CD4-positive, alpha-beta T cell treated with Interleukin-17A for 1 hour (primary cell): ENCODE measurements around the gene MPLKIP.
"Not testable (repeated sequence)": the region's sequence is repeated elsewhere in the genome, so short reads cannot be mapped to it uniquely, and the experiment has no call there.

Experiments used
- DNase-seq: peaks from one replicate; pipeline ENCODE4 v3.0.0-alpha.2; 2020

MPLKIP gene

DNA sequence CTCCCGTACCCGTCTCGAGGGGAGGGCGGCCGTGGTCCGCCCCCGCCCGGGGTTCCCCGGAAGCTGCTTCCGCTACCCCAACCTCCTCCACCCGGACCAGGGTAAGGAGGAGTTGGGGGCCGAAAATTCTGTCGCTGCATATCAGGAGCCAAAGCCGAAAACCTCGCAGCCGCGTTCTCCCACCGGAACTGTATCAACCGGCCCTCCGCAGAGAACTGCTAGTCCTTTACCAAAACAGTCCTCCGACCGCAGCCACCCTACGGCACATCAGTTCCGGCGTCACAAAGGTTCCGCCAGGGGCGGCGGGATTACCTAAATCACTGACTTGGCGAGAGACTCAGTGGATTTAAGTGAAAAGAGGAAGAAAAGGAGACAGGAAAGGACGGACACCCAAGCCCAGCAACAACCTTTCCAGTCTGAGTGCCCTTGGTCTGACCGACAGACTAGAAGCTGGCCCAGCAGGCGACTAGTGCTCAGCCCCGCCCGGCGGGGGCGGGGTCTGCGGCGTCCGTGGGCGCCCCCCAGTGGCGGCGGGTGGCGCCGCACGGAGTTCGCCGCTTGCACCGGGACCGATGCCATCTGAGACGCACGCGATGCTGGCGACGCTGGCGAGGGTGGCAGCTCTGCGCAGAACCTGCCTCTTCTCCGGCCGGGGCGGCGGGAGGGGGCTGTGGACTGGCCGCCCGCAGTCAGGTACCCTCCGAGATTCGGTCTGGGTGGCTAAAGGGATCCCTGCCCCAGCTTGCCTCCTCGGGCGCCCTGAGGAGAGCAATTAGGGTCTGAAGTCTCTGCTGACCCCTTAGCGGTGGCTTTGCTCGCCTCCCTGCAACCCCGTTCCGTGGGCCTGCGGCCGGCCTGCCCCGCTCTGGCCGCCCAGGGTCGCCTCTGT is at the start of gene MPLKIP, which contains the start of gene SUGCT:
Gene MPLKIP, minus strand, starts transcription at position 195 of the 889 bp plus-strand sequence. Its CDS starts 55 bp downstream, at position 140.
Gene SUGCT, plus strand, starts transcription at position 578 of the 889 bp plus-strand sequence.
- DNase-seq, result peak; percentile 92

DNA sequence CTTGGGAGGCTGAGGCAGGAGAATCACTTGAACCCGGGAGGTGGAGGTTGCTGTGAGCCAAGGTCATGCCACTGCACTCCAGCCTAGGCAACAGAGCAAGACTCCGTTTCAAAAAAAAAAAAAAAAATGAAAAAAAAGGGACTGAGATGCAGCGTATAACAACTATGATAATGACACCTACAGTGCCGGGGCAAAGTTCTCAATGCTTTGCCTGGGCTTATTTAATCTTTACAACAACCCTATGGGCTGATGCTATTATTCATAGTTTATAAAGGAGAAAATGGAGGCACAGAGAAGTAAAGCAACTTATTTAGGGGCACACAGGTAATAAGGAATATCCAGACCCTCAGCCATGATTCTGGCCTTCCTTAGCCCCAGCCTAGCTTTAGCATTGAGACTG is 48.0 kb upstream of the MPLKIP start:
- no peak for DNase-seq

DNA sequence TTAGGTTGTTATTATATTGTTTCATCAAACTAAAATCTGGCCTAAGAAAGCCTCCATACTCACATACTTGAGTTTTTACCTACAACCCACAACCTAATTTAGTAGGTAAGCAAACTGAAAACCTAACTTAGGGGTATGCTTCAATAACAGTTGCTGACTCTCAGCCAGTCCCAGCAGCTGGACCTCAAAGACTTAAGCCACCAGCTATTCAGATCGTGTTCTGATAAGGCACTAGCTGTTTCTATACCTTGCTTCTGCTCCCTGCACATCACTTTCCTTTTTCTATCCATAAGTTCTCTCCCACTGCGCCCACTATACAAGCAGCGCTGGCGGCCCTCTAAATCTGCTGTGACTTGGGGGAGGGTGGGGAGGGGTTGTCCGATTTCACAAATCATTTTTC is 42.6 kb upstream of the MPLKIP start:
- DNase-seq, result no peak

DNA sequence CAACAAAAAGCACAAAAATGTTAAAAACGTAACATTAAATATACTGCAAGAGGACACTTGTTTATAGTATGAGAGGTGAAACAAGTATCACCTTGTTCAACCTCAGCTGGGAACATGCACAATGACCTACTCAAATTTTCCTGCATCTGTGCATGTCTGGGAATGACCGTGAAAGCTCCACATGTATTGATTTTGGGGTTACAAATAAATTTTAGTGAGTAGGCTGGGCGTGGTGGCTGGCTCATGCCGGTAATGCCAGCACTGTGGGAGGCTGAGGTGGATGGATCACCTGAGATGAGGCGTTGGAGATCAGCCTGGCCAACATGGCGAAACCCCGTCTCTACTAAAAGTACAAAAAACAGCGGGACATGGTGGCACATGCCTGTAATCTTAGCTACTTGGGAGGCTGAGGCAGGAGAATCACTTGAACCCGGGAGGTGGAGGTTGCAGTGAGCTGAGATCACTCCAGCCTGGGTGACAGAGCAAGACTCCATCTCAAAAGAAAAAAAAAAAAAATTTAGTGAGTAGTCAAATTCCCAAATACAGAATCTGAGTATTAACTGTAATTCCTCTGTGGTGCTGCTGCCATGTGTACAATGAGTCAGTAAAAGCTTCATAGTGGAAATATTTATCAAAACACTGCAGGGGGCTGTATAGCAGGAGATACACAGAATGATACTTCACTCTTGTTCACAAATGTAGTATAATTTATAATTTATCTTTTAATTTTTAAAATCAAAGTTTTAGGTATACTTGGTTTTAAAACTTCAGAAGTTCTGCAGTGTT is 41.5 kb upstream of the MPLKIP start:
- DNase-seq, result no peak

DNA sequence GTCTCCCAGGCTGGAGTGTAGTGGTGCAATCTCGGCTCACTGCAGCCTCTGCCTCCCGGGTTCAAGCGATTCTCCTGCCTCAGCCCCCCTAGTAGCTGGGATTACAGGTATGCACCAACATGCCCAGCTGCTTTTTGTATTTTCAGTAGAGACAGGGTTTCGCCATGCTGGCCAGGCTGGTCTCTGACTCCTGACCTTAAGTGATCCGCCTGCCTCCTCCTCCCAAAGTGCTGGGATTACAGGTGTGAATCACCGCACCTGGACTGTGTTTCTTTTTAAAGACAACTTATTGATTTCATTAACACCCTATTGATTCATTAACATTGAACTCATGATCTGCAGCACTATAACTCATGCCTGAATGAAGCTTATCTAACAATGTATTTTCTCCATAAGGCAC is 40.8 kb upstream of the MPLKIP start:
- DNase-seq, result not testable (repeated sequence)

DNA sequence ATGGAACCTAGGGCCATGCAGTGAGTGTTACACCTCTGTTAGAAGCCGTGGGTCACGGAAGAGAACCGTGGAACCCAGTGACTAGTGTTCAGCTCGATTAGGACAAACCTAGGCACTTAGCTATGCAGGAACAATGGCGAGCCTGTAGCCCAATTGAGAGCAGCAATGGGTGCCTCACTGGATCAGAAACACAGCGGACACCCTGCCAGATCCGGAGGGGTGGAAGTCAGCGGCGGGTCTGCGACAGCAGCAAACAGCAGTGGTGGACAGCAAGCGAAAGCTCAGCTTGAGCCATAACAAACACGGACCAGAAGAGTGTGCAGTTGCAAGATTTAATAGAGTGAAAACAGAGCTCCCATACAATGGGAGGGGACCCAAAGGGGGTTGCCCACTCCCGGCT is 38.7 kb upstream of the MPLKIP start:
- DNase-seq, result not testable (repeated sequence)

DNA sequence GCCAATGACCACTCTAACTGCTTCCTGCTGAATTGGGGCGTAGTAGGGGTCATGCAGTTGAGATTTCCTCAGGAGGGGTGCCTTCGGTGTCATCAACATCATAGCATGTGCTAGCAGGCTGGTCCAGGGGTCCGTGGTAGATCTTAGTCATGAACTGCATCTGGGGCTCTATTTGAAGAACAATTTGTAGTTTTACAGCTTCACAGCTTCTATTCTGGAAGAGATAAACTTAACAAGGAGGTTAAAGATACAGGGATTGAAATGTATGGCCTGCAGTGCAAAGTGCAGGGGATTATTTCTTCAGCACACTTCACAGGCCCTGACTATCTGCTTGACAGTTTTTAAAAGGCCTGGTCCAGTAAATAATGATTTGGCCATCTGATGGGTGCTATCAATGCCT is 33.8 kb upstream of the MPLKIP start:
- DNase-seq, result not testable (repeated sequence)

DNA sequence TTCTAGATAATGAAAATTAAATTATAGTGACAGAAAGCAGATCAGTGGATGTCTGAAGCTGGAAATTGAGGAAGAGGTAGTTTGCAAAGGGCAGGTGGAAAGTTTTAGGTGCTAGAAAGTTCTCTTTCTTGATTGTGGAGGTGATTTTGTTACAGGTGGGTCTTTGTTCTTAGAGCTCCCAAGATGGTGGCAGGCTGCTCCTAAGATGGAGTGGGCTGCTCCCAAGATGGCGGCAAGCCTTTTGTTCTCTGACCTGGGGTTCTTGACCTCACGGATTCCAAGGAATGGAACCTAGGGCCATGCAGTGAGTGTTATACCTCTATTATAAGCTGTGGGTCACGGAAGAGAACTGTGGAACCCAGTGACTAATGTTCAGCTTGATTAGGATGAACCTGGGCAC is 32.9 kb upstream of the MPLKIP start:
- DNase-seq, result no peak

DNA sequence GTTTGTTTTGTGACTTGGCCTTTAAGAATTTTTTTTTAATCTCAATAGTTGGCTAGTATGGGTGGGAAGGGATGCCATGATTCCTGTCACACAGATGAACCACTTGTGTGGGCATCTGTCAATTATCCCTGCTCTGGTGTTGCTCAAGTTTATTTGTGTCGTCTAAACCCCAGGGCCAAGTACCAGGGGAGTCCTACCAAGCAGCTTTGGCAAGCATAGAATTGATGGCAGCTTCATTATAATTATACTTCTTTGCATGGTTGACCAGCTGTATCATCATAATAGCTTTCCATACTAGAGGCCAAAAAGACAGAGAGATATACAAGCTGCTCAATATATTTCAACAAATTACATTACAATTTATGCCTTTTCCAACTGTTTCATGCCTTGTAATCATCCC is 30.8 kb upstream of the MPLKIP start:
- no peak for DNase-seq

DNA sequence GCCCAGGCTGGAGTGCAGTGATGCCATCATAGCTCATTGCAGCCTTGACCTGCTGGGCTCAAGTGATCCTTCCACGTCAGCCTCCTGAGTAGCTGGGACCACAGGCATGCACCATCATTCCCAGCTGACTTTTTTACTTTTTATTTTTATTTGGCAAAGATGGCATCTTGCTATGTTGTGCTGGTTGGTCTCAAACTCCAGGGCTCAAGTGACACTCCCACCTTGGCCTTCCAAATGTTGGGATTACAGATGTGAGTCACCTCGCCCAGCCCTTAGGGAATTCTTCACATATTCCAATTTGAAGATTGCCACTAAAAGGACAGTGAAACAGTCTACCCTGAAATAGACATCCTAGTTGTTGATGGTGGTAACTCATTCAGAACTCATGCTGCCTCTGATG is 28.1 kb upstream of the MPLKIP start:
- DNase-seq, result no peak

DNA sequence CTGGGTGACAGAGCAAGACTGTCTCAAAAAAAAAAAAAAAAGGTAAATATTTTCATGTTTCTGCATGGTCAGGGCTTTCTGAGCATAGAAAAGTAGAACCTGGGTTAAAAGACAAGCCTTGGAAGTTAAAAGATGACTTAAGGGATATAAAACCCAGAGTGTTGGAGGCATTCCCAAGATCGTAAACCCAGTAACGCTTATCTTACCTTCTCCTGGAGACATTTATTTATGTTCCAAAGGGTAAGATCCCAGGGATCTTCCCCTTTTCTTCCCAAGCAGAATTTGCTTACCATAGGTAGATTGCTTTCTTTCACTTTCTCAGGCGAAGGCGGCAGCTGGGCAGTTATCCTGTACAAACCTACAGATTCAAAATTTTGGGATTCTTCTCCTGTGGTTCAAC is 22.6 kb upstream of the MPLKIP start:
- DNase-seq, result no peak

DNA sequence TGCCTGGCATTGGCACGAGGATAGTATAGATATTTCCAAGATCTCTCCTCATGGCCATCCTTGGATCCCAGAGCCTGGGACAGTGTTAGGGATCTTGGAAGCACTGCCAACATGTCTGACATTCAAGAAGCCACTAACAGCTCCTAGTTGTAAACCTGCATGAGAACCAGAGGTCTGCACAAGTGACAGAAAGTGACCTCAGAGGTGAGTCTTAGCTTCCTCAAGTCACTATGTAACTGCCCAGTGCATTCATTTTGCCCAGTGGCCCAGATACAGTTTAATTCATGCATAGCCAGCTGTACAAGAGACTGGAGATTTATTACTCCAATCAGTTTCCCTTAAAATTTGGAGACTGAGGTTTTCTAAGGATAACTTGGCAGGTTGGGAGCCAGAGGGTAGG is 17.1 kb upstream of the MPLKIP start:
- no peak for DNase-seq

DNA sequence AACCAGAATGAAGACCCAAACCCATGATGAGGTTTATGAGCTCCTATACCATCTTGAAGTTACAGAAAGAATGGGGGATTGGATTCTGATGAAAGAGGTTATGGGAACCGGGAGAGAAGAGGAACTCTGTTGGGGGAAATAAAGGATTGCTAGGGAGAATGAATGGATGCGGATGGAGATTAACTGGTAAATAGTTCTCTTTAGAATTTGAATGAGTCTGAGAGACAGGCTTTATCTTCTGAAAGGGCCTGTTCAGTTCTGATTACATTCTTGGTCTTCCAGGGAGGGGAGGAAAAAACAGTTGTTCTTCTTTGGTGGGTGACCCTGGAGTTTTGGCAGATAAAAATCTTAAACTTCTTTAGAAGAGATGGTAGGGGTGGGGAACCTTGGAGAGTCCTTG is 14.2 kb upstream of the MPLKIP start:
- DNase-seq, result no peak

DNA sequence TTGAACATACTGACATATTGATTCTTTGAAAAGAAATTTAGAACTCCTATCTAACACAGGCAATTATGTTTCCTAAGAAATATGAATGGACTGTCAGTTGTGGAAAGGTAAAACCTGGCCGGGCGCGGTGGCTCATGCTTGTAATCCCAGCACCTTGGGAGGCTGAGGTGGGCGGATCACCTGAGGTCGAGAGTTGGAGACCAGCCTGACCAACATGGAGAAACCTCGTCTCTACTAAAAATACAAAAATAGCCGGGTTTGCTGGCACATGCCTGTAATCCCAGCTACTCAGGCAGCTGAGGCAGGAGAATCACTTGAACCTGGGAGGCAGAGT is 13.8 kb upstream of the MPLKIP start:
- not testable (repeated sequence) for DNase-seq

DNA sequence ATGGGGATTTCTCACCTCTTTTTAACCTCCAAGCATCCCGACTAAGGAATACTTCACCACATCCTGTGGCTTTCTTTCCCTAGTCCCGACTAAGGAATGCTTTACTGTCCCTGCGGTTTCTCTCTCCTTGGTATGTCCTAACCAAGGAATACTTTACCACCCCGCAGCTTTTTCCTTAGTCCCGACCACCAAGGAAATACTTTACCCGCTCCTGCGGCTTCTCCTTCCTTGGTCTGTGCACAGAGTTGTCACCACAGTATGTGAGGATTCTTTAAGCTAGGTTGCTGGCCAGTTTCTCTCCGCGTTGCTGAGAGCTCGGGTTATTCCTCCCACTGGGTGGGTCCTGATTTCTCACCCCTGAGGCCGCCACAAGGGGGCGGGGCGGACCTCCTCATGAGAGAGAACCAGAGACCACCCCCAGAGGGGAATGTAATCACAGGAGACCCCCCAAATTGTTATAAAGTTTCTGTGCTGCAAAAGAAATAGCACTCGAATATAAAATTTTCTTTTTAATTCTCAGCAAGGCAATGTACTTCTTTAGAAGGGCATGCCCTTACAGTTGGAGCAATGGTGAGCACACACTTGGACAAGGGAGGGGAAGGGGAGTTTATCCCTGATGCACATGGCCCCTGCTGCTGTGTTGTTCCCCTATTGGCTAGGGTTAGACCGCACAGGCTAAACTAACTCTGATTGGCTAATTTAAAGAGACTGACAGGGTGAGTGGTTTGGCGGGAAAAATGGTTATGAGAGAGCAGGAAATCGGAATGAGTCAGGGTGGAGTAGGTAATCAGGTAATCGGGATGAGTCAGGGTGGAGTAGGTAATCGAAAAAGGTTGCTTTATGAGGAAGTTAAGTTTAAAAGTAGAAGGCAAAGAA is 13.2 kb upstream of the MPLKIP start:
- DNase-seq, result no peak

DNA sequence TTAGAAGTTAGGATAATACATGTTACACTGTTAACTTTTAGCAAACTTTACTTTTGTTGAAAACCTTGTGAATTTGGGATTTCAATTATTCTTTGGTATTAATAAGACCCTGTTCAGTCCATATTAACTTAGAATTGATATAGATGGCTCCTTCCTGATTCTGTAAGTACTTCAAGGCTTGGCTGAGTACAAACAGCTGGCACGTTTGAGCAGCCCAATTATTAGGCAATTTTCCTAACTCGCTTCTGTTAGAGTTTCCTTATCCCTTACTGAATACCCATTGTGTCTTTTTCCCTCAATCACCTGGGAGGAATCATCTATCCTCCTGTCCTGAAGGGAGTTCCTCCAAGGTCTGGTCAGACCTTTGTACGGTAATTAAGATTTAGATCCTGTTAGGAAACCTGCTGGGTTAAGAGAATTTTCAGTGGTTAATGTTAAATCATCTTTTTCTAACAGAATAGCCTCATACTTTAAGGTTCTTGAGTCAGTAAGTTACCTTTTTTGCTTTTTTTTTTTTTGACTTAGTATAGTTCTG is 11.2 kb upstream of the MPLKIP start:
- not testable (repeated sequence) for DNase-seq

DNA sequence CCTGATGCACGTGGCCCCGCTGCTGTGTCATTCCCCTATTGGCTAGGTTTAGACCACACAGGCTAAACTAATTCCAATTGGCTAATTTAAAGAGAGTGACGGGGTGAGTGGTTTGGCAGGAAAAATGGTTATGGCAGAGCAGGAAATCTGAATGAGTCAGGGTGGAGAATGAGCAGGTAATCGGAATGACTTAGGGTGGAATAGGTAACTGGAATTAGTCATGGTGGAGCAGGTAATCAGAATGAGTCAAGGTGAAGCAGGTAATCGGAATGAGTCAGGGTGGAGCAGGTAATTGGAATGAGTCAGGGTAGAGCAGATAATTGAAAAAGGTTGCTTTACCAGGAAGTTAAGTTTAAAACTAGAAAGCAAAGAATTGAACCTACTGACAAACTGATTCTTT is 7.5 kb upstream of the MPLKIP start:
- not testable (repeated sequence) for DNase-seq

DNA sequence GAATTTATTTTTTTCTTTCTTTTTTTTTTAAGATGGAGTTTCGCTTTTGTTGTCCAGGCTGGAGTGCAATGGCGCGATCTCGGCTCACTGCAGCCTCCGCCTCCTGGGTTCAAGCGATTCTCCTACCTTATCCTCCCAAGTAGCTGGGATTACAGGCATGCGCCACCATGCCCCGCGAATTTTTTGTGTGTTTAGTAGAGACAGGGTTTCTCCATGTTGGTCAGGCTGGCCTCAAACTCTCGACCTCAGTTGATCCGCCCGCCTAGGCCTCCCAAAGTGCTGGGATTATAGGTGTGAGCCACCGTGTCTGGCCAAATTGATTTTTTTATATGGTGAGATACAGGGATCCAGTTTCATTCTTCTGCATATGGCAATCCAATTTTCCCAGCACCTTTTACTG is 5.5 kb upstream of the MPLKIP start:
- DNase-seq, result not testable (repeated sequence)

DNA sequence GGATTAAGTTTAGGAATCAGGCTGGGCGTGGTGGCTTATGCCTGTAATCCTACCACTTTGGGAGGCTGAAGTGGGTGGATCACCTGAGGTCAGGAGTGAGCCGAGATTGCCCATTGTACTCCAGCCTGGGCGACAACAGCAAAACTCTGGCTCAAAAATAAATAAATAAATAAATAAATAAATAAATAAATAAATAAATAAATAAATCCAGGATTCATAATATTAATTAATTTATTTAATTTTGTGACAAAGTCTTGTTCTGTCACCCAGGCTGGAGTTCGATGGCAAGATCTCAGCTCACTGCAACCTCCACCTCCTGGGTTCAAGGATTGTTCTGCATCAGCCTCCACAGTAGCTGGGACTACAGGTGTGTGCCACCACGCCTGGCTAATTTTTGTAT is 4.6 kb upstream of the MPLKIP start:
- DNase-seq, result no peak

DNA sequence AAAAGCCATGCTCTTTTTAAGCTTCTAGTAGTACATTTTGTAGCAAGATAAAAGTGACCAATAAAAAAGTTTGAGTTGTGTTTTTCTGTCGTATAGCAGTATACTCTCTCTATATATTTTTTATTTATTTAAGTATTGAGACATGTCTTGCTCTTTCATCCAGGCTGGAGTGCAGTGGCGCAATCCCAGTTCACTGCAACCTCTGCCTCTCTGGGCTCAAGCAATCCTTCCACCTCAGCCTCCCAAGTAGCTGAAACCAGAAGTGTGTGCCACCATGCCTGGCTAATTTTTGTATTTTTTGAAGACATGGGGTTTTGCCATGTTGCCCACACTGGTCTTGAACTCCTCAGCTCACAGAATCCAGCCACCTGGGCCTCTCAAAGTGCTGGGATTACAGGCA is 3.1 kb upstream of the MPLKIP start:
- no peak for DNase-seq

DNA sequence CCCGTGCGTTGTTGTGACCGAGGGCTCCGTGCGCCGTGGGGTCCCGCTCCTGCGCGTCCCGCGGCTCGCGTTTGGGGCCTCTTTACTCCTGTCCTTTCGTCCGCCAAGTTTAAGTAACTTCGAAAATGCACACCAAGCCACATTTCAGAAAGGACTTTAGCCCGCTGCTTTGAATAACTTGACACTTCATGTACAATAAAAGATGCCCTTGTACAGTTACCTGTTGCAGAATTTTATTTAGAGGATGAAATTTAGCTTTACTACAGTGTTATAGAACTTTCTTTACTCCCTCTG is 842 bp upstream of the MPLKIP start:
- DNase-seq, result no peak

DNA sequence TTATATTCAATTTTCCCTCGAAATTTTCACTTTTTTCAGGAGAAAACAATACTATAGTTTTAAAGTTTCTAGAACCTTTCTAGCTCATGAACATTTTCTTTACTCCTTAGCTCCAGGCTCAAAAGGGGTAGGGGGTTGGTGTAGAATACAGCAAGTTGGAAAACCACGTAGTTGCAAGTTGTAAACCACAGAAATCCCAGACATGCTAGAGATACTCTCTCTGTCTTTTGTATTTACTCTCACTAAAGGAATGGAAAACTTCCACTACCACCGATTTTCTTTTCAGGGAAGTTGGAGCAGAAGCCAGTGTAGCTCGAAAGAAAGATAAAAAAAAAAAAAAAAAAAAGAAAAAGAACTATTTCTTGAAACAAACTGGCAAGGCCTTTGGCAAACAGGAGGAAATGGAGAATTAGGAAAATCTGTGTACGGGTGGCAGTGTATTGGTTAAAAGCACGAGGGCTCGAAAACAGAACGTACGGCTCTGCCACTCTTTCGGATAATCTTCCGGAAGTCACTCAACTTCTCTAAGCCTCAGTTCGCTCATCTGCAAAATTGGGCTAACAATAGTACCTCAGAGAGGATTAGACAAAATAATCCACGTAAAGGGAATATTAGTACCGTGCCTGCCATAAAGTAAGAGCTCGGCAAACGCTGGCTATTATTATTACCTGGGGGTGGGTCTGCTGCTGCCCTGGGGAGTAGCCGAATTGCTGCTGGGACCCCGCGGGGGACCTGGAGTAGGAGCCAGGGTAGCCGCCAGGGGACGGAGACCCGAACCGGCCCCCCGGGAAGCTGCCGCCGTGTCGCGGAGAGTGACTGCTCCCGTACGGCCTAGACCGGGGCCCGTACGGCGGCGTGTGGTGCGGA is 628 bp downstream of the MPLKIP start:
- no peak for DNase-seq
